ENCODE data around the gene SLC1A4.

The SLC1A4 gene

DNA sequence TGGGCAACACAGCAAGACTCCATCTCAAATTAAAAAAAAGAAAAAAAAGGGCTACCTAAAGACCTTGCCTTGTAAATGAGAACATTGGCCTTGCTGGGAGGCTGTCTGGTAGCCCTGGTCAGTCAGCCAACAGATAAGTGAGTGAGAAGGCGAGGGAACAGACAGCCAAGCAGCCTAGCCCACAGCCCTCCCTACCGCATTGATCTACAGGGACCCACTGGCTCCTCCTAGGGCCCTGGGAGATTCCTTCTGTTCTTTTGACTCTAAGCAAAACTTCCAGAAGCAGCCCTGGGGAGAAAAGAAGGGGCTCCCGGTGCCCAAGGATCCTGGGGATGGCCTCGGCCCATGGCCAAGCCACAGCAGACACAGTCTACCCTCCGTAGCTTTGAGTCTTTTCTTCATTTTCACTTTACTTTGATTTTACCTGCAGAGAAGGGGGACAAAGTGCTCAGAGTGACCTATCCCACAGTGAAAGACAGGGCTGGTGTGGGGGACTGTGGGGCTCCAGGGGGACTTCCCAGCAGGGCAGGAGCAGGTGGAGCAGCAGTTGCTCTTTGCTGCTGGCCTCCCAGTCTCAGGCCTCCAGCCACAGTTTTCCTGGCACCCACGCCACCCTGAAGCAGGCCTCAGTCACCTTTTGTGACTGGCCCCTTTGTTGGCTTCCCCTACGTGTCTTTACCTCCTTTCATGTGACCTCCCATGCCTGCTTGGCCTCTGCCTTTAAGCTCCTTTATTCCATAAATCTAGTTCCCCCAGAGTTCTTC is 72.1 kb downstream of the SLC1A4 start:
- no peaks in the 10 kb centered on the region for H3K79me2 ChIP-seq (ENCODE audit: insufficient read depth, low read length)
- no peaks in the 10 kb centered on the region for H3K36me3 ChIP-seq (ENCODE audit: low read length)
- H2AFZ ChIP-seq (ENCODE audit: low read depth, low read length, severe bottlenecking): no peak overlapping the region
- H4K20me1 ChIP-seq (ENCODE audit: low read depth, low read length): no peaks in the 10 kb centered on the region
- 0 out of 2 replicates have a peak, but pooled peaks cover 10% of the 10 kb centered on the region for H3F3A ChIP-seq (ENCODE audit: insufficient read depth)
- no peak for TF ChIP-seq EZH2phosphoT487 (conservative IDR thresholded peaks at IDR 0.05; ENCODE audit: low read length)
- TF ChIP-seq, protein P1, sequence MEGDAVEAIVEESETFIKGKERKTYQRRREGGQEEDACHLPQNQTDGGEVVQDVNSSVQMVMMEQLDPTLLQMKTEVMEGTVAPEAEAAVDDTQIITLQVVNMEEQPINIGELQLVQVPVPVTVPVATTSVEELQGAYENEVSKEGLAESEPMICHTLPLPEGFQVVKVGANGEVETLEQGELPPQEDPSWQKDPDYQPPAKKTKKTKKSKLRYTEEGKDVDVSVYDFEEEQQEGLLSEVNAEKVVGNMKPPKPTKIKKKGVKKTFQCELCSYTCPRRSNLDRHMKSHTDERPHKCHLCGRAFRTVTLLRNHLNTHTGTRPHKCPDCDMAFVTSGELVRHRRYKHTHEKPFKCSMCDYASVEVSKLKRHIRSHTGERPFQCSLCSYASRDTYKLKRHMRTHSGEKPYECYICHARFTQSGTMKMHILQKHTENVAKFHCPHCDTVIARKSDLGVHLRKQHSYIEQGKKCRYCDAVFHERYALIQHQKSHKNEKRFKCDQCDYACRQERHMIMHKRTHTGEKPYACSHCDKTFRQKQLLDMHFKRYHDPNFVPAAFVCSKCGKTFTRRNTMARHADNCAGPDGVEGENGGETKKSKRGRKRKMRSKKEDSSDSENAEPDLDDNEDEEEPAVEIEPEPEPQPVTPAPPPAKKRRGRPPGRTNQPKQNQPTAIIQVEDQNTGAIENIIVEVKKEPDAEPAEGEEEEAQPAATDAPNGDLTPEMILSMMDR (IDR thresholded peaks at IDR 0.05; ENCODE audit: insufficient read depth, low read length, poor library complexity, severe bottlenecking): no peak
- H3K27me3 ChIP-seq (ENCODE audit: low read length): no peaks in the 10 kb centered on the region
- no peaks in the 10 kb centered on the region for H3K9me2 ChIP-seq (replicated peaks; ENCODE audit: insufficient read depth, low read length)
- H3K9ac ChIP-seq (ENCODE audit: low read length): no peak overlapping the region
- H3K27ac ChIP-seq (ENCODE audit: low read depth, low read length): no peak overlapping the region
- H3K9me3 ChIP-seq (ENCODE audit: insufficient read depth, low read length): no peaks in the 10 kb centered on the region
- H3K4me2 ChIP-seq (ENCODE audit: low read depth, low read length, poor library complexity, severe bottlenecking): no peak overlapping the region
- H3K4me3 ChIP-seq (ENCODE audit: insufficient read depth, low read length, poor library complexity, severe bottlenecking): no peak overlapping the region

DNA sequence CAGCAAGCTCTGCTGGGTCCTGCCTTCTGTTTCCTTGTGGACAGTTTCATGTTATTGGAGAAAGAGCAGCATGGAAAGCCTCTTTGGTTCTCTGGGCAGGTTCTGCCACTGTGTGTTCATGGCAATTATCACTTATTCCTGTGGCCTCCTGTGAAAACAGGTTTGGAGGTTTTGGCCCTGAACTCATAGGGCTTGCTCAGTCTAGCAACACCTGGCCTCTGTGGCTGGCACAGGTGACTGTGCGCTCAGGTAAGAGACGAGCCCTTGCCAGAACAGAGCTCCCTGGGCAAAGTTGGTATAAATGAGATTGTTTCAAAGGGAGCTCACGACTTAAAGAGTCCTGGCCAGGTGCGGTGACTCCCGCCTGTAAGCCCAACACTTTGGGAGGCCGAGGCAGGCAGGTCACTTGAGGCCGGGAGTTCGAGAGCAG is 72.7 kb downstream of the SLC1A4 start:
- Histone ChIP-seq H3K9ac (ENCODE audit: low read length) (no peak overlapping the region), H3K27ac (ENCODE audit: low read depth, low read length) (no peak overlapping the region), H3K79me2 (ENCODE audit: insufficient read depth, low read length) (no peaks in the 10 kb centered on the region), H3K4me2 (ENCODE audit: low read depth, low read length, poor library complexity, severe bottlenecking) (no peak overlapping the region), H4K20me1 (ENCODE audit: low read depth, low read length) (no peaks in the 10 kb centered on the region), H3K9me2 (replicated peaks; ENCODE audit: insufficient read depth, low read length) (no peaks in the 10 kb centered on the region), H3F3A (ENCODE audit: insufficient read depth) (0 out of 2 replicates have a peak, but pooled peaks cover 8% of the 10 kb centered on the region), H2AFZ (ENCODE audit: low read depth, low read length, severe bottlenecking) (no peak overlapping the region), H3K36me3 (ENCODE audit: low read length) (no peaks in the 10 kb centered on the region), H3K27me3 (ENCODE audit: low read length) (no peaks in the 10 kb centered on the region), H3K4me3 (ENCODE audit: insufficient read depth, low read length, poor library complexity, severe bottlenecking) (no peak overlapping the region), H3K9me3 (ENCODE audit: insufficient read depth, low read length) (no peaks in the 10 kb centered on the region)
- TF ChIP-seq EZH2phosphoT487 (conservative IDR thresholded peaks at IDR 0.05; ENCODE audit: low read length): no peak
- TF ChIP-seq, protein P1 (IDR thresholded peaks at IDR 0.05; ENCODE audit: insufficient read depth, low read length, poor library complexity, severe bottlenecking): no peak

DNA sequence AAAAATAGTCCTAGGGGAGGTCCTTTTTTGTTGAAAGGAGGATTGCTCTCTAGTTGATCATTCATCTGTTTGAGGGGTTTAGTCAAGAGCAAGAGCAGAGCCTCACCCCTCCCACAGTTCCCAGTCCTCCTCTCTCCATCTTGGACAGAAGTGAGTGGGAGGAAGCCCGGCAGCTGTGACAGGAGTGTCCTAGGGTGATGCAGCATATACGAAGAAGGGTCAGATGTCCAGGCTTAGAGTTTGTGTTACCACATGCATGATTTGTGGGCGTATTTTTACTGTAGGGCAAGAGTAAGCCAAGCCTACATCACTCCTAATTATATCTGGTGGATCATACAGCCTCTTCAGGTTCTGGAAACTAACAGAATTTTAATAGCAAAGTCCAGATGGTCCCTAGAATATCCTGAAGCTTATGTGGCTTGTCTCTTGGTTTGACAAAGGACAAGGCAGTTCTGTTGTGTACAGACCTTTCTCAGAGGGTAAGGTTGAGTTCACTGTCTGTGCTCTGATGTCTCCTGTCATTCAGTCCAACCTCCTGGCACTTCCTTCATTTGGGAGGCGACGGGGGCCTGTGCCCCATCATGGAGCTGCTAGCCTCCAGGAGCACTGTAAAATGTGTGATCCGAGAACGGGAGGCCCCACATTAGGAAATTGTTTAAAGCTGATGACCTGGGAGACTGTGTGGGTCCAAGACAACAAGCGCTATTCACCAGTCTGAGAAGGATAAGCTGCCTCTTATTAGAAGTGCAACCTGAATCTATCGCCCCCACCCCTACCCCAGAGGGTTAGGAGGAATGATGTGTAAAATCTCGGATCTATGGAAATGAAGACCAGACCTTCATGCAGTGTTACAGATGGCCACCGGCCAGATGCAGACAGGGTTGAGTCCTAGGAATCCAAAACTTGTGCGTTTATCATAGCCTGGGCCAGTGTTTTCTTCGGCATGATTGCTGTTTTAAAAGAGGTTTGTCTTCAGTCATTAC is 73.9 kb downstream of the SLC1A4 start:
- no peak overlapping the region for H3K27ac ChIP-seq (ENCODE audit: low read depth, low read length)
- no peaks in the 10 kb centered on the region for H3K9me2 ChIP-seq (replicated peaks; ENCODE audit: insufficient read depth, low read length)
- H3K79me2 ChIP-seq (ENCODE audit: insufficient read depth, low read length): no peaks in the 10 kb centered on the region

More for the DNA sequence above, 73.9 kb downstream of the SLC1A4 start:
- TF ChIP-seq EZH2phosphoT487 (conservative IDR thresholded peaks at IDR 0.05; ENCODE audit: low read length): no peak
- TF ChIP-seq, protein P1 (IDR thresholded peaks at IDR 0.05; ENCODE audit: insufficient read depth, low read length, poor library complexity, severe bottlenecking): no peak
- no peaks in the 10 kb centered on the region for H3K36me3 ChIP-seq (ENCODE audit: low read length)
- no peak overlapping the region for H3K9ac ChIP-seq (ENCODE audit: low read length)
- H3K9me3 ChIP-seq (ENCODE audit: insufficient read depth, low read length): no peaks in the 10 kb centered on the region
- no peaks in the 10 kb centered on the region for H3F3A ChIP-seq (ENCODE audit: insufficient read depth)
- no peak overlapping the region for H3K4me2 ChIP-seq (ENCODE audit: low read depth, low read length, poor library complexity, severe bottlenecking)
- no peaks in the 10 kb centered on the region for H3K27me3 ChIP-seq (ENCODE audit: low read length)
- H2AFZ ChIP-seq (ENCODE audit: low read depth, low read length, severe bottlenecking): no peak overlapping the region
- H4K20me1 ChIP-seq (ENCODE audit: low read depth, low read length): no peaks in the 10 kb centered on the region
- no peak overlapping the region for H3K4me3 ChIP-seq (ENCODE audit: insufficient read depth, low read length, poor library complexity, severe bottlenecking)
